Superior temporal gyrus (tissue), 1 donor: ENCODE measurements around the gene CTAGE8.
"Not testable (repeated sequence)": the region's sequence is repeated elsewhere in the genome, so short reads cannot be mapped to it uniquely, and the experiment has no call there.

Source experiments
- DNase-seq: peaks from one replicate; pipeline ENCODE4 v3.0.0-alpha.2; 2016; ENCODE audit errors: extremely low spot score

The CTAGE8 gene

GRCh38 chr7:144269188-144269587 is at the start of gene CTAGE8:
TSS of gene CTAGE8 (minus strand) at chr7:144269288. CDS start at chr7:144269250, 38 bp downstream.
- DNase-seq = not testable (repeated sequence)

DNA sequence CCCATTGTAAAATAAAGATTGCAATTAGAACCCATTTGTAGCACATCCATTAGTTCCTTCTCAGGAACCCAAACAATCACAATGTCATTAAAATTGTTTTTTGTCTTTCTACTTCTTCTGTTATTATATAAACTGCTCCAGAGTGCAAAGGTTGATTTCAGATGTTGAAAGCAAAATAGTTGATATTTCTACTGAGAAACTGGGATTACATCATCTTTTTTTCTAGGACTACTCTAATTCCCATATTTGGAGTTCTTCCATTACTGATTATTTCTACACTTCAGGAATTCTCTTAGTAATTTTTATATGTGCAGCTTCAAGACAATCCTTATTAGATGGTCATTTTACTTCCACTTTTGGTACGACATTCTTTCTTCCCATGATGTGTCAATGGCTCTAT is 48.4 kb upstream of the CTAGE8 start:
- DNase-seq = not testable (repeated sequence)

DNA sequence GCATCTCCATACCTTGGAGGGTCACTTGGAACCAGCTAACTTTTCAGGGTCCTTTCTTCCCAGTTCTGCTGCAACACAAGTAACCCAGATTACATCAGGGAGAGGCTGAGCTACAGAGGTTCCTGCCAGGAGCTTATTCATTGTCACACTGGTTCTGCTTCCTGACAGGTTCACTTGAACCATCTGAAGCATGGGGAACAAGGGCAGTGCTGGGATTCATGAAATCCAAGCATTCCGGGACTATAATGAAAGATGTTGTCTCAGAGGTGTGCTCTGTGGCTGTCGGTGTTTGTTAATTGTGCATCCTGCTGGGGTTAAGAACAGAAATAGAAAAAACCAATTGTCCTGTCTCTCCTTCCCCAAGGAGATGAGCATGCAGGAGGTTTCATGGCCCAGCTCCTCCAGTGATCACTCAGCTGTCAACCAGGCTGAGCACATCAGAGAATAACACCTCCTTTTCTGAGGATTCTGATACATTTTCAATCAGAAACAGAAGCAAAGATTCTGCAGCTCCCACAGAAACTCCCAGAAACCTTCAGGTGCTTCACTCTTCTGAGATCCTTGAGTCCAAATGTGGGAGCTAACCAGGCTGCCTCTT is 42.9 kb upstream of the CTAGE8 start, which contains the start of gene OR2A1:
Gene OR2A1 (plus strand): TSS at position 548 of the 598 bp plus-strand sequence. CDS start 5,706 bp downstream, outside the sequence.
- DNase-seq = not testable (repeated sequence)

- not testable (repeated sequence) for DNase-seq
Observed at GRCh38 chr7:144311218-144311617, 42.1 kb upstream of the CTAGE8 start.

DNA sequence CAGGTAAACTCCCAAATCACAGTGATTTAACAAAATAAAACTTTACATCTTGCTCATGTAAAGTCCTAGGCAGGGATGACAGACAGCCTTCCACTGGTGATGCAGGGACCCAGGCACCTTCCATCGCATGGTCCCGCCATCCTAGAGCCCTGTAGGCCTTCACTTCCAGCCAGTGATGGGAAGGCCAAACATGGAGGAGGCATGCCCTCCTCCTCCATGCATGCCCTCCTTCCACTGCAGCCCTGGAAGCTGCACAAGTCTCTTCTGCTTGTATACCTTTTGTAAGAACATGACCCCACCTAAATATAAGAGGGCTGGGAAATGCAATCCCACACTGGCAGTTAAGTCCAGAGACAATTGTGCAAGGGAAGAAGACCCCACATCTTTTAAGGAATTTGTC is 40.6 kb upstream of the CTAGE8 start:
- DNase-seq = not testable (repeated sequence)

- DNase-seq = not testable (repeated sequence)
Observed at GRCh38 chr7:144305156-144305555, 36.1 kb upstream of the CTAGE8 start.

GRCh38 chr7:144303607-144304006 is 34.5 kb upstream of the CTAGE8 start:
- DNase-seq = not testable (repeated sequence)

- not testable (repeated sequence) for DNase-seq
Observed at GRCh38 chr7:144302578-144303303, 33.7 kb upstream of the CTAGE8 start.

DNA sequence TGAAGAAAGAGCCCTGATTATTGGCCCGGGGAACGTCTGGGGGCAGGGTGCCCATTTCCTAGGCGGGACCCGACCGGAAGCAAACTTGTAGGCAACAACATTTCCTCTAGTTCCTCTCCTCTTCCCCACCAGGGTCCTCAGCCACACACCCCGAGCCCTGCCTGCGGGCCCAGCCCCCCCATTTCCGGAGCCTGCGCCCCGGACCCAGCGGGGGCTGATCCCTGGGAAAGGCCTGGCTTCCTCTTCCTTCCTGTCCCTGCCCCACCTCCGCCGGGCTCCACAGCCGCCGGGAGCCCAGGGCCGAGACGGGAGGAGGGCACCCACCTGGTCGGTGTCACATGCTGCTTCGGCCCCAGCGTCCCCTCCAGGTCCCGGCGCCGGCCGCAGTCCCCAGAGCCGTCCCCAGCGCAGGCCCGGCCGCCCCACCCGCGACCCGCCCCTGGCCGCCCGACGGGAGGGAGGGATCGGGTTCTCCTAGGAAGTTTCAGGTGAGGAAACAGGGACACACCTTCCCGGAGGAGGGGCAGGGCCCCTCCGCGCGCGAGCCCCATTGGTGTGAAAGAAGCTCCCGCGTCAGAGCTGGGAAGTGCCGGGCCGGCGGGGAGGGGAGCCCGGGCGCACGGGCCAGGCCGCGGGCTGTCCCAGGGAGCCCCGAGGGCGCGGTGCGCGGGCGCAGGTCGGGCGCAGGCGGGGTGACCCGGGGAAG is 24.9 kb upstream of the CTAGE8 start:
- not testable (repeated sequence) for DNase-seq

DNA sequence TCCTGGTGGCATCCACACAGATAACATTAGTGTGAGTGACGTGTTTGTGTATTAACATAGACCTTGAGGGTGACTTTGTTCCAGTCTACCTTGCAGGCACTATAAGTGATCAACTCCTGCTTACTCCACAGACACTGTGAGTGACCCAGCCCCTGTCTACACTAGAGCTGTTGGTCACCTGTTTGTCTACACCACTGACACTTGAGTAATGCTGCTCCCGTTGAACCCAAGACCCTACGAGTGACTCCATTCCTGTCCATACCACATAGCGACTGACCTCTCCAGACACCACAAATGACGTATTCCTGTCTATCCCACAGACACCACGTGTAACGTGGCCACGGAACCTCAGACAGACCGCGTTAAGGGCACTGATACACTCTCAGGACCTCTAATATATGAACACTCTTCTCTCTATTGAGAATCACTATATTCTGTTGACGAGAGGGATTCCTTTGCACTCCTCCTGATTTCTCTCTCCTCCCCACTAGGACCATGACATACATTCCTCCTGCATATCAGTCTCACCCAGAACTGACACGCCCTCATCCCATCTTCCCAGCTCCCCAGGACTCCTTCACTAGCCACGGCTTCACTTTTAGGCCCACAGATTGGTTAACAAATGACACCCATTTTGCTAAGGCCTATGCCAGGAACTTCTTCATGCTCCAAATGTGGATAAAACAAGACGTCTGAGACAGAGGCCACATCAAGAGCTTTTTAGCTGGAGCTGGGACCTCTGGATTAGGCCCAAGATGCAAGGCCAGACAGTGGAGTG is 23.5 kb upstream of the CTAGE8 start:
- not testable (repeated sequence) for DNase-seq

DNA sequence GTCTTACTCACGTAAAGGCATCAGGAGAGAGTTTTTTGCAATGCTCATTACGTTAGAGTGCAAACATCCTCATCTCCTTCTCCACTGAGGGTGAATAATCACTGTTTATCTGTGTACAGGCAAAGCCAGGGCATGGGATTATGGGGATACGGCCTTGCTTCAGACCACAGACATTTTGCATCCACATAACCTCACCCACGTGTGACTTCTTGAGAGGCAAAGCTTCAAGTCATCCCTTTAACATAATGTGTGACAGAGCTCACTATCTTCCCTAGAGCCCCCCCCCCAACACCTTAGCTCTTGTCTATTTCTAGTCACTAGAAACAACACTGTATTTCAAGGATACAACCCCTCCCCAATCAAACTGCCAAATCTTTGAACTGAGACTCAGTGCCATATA is 22.5 kb upstream of the CTAGE8 start:
- DNase-seq = not testable (repeated sequence)

- DNase-seq = not testable (repeated sequence)
Observed at GRCh38 chr7:144287171-144287784, 18.2 kb upstream of the CTAGE8 start.

DNA sequence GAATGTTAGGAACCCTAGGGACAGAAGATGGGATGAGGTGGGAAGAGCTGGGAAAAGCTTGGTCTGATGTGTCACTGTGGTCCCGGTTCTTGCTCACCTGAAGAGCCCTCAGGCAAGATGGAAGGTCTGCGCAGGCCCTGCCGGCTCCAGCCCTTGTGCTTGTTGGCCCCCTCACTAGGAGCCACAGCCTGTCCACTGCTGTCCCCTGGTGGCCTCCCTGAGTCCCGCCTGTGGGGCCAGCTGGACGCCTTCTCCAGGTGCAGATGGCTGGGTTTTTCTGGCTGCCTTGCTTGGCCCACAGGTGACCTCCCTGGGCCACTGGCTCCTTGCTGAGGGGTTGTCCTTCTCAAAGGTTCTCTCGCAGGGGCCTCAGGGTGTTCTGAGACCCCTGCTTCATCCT is 14.6 kb upstream of the CTAGE8 start:
- not testable (repeated sequence) for DNase-seq

GRCh38 chr7:144282490-144282889 is 13.4 kb upstream of the CTAGE8 start:
- not testable (repeated sequence) for DNase-seq

GRCh38 chr7:144281981-144282380 is 12.9 kb upstream of the CTAGE8 start:
- not testable (repeated sequence) for DNase-seq

GRCh38 chr7:144280010-144280409 is 10.9 kb upstream of the CTAGE8 start:
- not testable (repeated sequence) for DNase-seq

DNA sequence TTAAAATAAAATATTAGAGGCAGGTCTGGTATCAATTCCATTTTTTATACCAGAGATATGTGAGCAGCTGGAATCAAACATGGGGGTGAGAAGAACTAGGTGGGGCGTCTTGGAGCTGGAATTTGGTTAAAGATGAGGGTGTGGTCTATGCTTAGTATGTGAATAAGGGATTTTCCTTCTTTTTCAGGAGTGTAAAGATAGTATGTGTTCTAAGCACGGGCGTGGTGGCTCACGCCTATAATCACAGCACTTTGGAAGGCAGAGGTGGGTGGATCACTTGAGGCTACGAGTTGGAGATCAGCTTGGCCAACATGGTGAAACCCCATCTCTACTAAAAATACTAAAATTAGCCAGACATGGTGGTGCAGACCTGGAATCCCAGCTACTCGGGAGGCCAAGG is 6.2 kb upstream of the CTAGE8 start:
- DNase-seq = not testable (repeated sequence)

DNA sequence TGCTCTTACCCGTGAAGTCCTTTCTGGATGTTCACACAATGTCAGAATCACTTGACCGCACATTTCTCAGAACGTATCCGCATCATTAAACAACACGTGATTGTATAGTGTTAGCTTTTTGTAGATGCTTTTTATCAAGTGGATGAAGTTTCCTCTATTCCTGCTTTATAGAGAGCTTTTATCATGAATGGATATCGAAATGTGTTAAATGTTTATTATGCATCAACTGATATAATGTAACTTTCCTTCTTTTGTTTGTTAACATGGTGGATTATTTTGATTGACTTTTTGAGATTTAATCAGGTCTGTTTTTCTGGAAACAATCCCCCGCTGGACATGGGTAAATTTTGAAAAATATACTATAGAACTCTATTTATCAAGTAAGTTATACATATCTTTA is 4.4 kb downstream of the CTAGE8 start, which contains the start of gene OR2A7:
Gene OR2A7 (minus strand): TSS at position 101 of the 400 bp plus-strand sequence. CDS start 5,164 bp downstream, outside the sequence.
- not testable (repeated sequence) for DNase-seq

DNA sequence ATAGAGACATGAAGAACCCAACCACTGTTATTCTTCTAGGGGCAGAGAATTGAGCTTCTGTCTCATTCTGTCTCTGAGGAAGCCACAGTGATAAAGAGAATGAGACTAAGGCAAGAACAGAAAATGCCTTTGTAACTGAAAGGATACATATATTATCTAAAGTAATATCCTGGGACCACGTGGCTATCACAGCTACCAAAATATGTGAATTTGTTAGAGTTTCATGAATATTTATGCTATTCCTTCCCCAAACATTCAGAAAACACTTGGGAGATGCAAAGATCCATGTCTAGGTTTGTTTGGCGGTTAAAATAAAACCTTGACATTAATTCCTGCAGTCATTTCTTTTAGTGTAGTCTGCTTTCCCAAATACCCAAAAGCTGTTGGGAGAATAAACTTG is 7.0 kb downstream of the CTAGE8 start:
- not testable (repeated sequence) for DNase-seq

DNA sequence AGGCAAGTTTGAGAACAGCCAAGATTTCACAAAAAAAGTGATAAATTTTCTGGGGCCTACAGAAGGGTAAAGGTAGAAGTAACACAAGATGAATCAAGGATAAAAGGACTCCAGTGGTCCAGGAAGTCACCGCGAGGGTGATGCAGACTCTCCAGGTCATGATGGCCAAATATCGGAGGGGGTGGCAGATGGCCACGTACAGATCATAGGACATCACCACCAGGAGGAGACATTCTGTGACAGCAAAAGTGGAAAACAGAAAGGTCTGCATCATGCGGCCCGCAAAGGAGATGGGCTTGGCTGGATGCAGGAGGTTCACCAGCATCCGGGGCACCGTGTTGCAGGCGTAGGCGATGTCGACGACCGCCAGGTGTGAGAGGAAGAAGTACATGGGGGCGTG is 10.0 kb downstream of the CTAGE8 start:
- not testable (repeated sequence) for DNase-seq

DNA sequence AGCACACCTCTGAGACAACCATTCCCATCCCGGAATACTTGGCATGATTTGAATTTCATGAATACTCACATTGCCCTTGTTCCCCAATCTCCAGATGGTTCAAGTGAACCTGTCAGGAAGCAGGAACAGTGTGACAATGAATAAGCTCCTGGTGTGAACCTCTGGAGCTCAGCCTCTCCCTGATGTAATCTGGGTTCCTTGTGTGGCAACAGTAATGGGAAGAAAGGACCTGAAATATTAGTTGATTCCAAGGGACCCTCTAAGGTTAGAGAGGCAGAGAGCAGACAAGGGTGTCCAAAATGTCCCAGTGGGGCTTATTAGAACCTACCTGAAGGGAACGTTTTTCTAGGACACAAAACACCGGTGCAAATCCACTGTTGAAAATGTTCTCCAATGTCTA is 13.0 kb downstream of the CTAGE8 start:
- no peak for DNase-seq
